Left lung (tissue), 10 donors: ENCODE measurements around the gene FOXP2. TPM values are rescaled to one million over a fixed set of nuclear protein-coding genes. Genes with fewer than 3 reads are reported as not detected.

Experiments used
- ATAC-seq: fragments of 200-7000 bp; cut with Tn5 transposase; one replicate; pipeline ENCODE4 v1.9.1; 2020; ENCODE audit warnings: moderate library complexity
- DNase-seq, 4 donors: peaks; one replicate each; pipeline ENCODE4 v3.0.0-alpha.2; 2013 to 2020
- H3K27ac ChIP-seq, 2 donors: fragments of 200-600 bp; sonication (generic) in 1 of 2; one replicate each; pipeline versions ENCODE4 v1.5.0 to v1.8.0; 2020 to 2021
- H3K27me3 ChIP-seq, 2 donors: fragments of 200-600 bp; sonication (generic) in 1 of 2; one replicate each; pipeline versions ENCODE4 v1.5.0 to v1.8.0; 2020 to 2021
- H3K36me3 ChIP-seq, 2 donors: fragments of 200-600 bp; sonication (generic) in 1 of 2; one replicate each; pipeline versions ENCODE4 v1.5.0 to v1.8.0; 2020 to 2021
- H3K4me1 ChIP-seq, 2 donors: fragments of 200-600 bp; one replicate each; pipeline ENCODE4 v1.8.0; 2021
- H3K4me3 ChIP-seq, 2 donors: fragments of 200-600 bp; sonication (generic) in 1 of 2; one replicate each; pipeline versions ENCODE4 v1.5.0 to v1.8.0; 2020 to 2021; ENCODE audit warnings: mild to moderate bottlenecking in 1 of 2
- H3K9me3 ChIP-seq, 2 donors: fragments of 200-600 bp; sonication (generic) in 1 of 2; one replicate each; pipeline versions ENCODE4 v1.5.0 to v1.8.0; 2020 to 2021
- intact Hi-C, 2 donors: fragments of 100-400 bp; cut with DNase I; formaldehyde crosslinking; loops; one replicate each; pipeline versions ENCODE4 v1.11.2 to v1.14.2; 2022
- polyA plus RNA-seq, 6 donors: library from polyadenylated mRNA; unstranded; fragments of 120-200 nt; gene quantifications; one replicate each; pipeline ENCODE4 v1.2.1, GENCODE V29; 2013; ENCODE audit not compliant: insufficient read length in 6 of 6
- total RNA-seq, 2 donors: library from RNA; stranded (reverse); fragmentation: NEBNext Ultra II Directional; extraction: Animal tissue kit (Norgen Biotek cat#: 25700); gene quantifications; one replicate each; pipeline ENCODE4 v1.2.1, GENCODE V29; 2021
- TF ChIP-seq, protein P1 (sequence below), 2 donors: fragments of 200-600 bp; sonication (generic) in 1 of 2; IDR thresholded peaks; one replicate each; pipeline versions ENCODE4 v1.5.0 to v1.8.0; 2021; ENCODE audit warnings: antibody characterized with exemption in 2 of 2
- donor health status: DM: no; HTN: yes; CAD: no.
- donor health status: DM: no; HTN: no; CAD: no.

Gene FOXP2
- total and polyA plus RNA-seq, 8 donors: 5.9 to 86.8 (median 50.3) TPM

DNA sequence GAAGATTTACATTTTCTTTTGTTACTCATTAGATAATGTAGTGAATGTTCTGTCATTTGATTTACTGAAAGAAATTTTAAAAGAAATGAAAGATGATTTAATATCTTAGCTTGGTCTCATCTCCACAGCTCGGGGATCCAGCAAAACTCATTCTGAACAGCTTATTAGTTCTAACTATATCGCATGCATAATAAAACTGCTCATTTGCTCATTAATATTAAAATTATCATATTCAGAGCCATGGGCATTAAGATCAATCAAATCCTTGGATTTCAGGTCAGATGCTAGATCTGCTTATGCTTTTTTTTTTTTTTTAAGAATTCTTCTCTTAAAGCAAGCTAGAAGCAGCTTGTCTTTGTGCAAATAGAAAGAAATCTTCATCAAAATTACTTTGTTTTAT lies 246.1 kb downstream of the FOXP2 start:
- TF ChIP-seq, protein P1, sequence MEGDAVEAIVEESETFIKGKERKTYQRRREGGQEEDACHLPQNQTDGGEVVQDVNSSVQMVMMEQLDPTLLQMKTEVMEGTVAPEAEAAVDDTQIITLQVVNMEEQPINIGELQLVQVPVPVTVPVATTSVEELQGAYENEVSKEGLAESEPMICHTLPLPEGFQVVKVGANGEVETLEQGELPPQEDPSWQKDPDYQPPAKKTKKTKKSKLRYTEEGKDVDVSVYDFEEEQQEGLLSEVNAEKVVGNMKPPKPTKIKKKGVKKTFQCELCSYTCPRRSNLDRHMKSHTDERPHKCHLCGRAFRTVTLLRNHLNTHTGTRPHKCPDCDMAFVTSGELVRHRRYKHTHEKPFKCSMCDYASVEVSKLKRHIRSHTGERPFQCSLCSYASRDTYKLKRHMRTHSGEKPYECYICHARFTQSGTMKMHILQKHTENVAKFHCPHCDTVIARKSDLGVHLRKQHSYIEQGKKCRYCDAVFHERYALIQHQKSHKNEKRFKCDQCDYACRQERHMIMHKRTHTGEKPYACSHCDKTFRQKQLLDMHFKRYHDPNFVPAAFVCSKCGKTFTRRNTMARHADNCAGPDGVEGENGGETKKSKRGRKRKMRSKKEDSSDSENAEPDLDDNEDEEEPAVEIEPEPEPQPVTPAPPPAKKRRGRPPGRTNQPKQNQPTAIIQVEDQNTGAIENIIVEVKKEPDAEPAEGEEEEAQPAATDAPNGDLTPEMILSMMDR (IDR thresholded peaks at IDR 0.05): no peak
- DNase-seq (no peak), ATAC-seq (no peak)
- Histone ChIP-seq H3K9me3 (no peaks in the 10 kb centered on the region), H3K27ac (no peak overlapping the region), H3K36me3 (no peaks in the 10 kb centered on the region), H3K4me3 (no peak overlapping the region), H3K27me3 (no peaks in the 10 kb centered on the region), H3K4me1 (no peaks in the 10 kb centered on the region)
- intact Hi-C loops: loop anchor here in 1 of 2 donors (5.0 kb wide), 1 partner anchor 233 kb away; no protein-coding TSS in a partner anchor

- no peaks in the 10 kb centered on the region for H3K36me3 ChIP-seq
- H3K27me3 ChIP-seq: no peaks in the 10 kb centered on the region
- no peak overlapping the region for H3K4me3 ChIP-seq
- H3K27ac ChIP-seq: no peak overlapping the region
- TF ChIP-seq, protein P1 (IDR thresholded peaks at IDR 0.05): no peak
- H3K4me1 ChIP-seq: no peaks in the 10 kb centered on the region
- DNase-seq: no peak
- no peak for ATAC-seq
- H3K9me3 ChIP-seq: no peaks in the 10 kb centered on the region
- intact Hi-C loops: loop anchor here in 1 of 2 donors (5.0 kb wide), 1 partner anchor 235 kb away; no protein-coding TSS in a partner anchor
These were observed 247.5 kb downstream of the FOXP2 start for GRCh38 chr7:114662002-114662677.

DNA sequence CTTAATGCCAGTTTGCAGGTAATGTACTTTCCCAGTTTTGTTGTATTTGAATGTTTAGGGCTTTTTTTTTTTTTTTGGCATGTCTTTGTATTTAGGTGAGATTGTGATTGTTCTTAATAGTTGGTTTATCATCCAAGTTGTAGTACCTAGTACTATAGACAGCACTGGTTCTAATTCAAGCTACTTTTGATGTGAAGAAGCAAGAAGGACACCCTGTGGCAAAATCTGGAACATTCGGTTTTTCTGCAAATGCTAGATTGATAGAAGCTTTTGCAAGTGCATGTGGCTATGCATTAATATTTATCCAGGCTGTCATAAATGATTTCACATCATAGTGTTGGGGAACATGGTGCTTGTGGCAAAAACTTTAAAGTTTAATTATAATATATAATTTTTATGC lies 248.9 kb downstream of the FOXP2 start:
- no peak for ATAC-seq
- no peaks in the 10 kb centered on the region for H3K4me1 ChIP-seq
- H3K27me3 ChIP-seq: no peaks in the 10 kb centered on the region
- H3K36me3 ChIP-seq: no peaks in the 10 kb centered on the region
- no peak overlapping the region for H3K27ac ChIP-seq
- H3K4me3 ChIP-seq: no peak overlapping the region
- peak in 1 of 4 donors; percentile 35 for DNase-seq
- TF ChIP-seq, protein P1 (IDR thresholded peaks at IDR 0.05): no peak
- H3K9me3 ChIP-seq: no peaks in the 10 kb centered on the region
- intact Hi-C loops: loop anchor here in 1 of 2 donors (5.0 kb wide), 1 partner anchor 236 kb away; no protein-coding TSS in a partner anchor

- H3K9me3 ChIP-seq: no peaks in the 10 kb centered on the region
- no peaks in the 10 kb centered on the region for H3K4me1 ChIP-seq
- intact Hi-C loops: no loop called here
- H3K27me3 ChIP-seq: no peaks in the 10 kb centered on the region
- TF ChIP-seq, protein P1 (IDR thresholded peaks at IDR 0.05): no peak
- no peak for ATAC-seq
- H3K27ac ChIP-seq: no peak overlapping the region
- H3K36me3 ChIP-seq: no peaks in the 10 kb centered on the region
- DNase-seq: no peak
- no peak overlapping the region for H3K4me3 ChIP-seq
These were observed 256.1 kb downstream of the FOXP2 start for GRCh38 chr7:114670676-114671075.

- no peaks in the 10 kb centered on the region for H3K9me3 ChIP-seq
- no peaks in the 10 kb centered on the region for H3K36me3 ChIP-seq
- no peaks in the 10 kb centered on the region for H3K4me1 ChIP-seq
- no peaks in the 10 kb centered on the region for H3K27me3 ChIP-seq
- no peak overlapping the region for H3K4me3 ChIP-seq
- TF ChIP-seq, protein P1 (IDR thresholded peaks at IDR 0.05): no peak
- intact Hi-C loops: no loop called here
- no peak for ATAC-seq
- H3K27ac ChIP-seq: no peak overlapping the region
- DNase-seq: no peak
These were observed 257.0 kb downstream of the FOXP2 start for GRCh38 chr7:114671563-114672123.
